ENCODE measurements around the gene ZNF69. TPM values are rescaled to one million over a fixed set of nuclear protein-coding genes. Genes with fewer than 3 reads are reported as not detected.
"Not testable (repeated sequence)": the region's sequence is repeated elsewhere in the genome, so short reads cannot be mapped to it uniquely, and the experiment has no call there.

The ZNF69 gene
- total RNA-seq, 1 donor from 2014 or later = 29.6 TPM

DNA sequence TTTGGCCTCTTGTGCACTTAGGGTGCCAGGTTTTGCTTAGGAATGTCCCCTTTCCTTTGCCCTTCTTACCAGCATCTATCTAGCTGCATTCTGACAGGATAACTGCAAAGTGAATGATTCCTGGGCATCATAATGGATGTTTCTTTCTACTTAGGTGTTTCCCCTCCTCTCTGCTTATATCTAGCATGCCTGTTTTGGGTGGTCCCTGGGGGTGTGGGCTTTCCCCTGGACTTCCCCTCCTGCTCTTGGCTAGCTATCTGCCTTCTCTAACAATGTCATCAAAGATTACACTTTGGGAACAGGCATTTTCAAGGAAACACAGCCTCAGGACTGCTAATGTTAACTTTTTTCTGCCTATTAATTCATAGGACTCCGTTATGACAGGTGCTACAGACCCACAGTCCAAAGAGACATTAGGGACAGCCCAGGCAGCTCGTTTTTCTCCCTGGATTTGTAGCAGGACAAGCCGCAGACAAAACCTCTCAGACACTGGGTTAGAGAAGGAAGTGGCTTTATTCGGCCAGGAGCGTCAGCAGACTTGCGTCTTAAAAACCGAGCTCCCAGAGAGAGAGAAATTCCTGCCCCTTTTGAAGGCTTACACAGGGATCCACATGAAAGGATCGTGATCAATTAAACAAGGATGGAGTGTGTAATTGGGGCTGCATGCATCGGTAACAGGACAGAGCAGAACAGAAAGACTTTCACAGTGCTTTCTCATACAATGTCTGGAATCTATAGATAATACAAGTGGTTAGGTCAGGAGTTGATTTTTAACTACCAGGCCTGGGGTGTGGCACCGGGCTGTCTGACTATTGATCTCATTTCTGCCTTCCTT lies 54.6 kb downstream of the ZNF69 start:
- H3K36me3 Mint-ChIP-seq (ENCODE audit: unreplicated experiment) = peaks cover 63% of the 10 kb centered on the region

DNA sequence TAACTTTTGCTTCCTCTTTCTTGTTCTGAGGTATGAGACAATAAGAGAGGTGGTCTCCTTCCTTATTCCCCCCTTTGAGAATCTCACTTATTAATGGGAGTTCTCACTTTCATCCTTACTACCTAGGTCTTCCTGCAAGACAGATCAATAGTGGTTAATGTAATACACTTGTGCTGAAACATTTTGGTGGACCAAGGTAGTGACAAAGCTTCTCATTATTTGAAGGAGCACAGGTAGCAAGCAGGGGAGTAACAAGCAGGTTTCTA lies 55.2 kb downstream of the ZNF69 start:
- no peak overlapping the region for H3K27ac Mint-ChIP-seq (ENCODE audit: unreplicated experiment)
- peaks cover 2% of the 10 kb centered on the region for H3K27me3 Mint-ChIP-seq (ENCODE audit: unreplicated experiment)
- TF ChIP-seq, protein P1, sequence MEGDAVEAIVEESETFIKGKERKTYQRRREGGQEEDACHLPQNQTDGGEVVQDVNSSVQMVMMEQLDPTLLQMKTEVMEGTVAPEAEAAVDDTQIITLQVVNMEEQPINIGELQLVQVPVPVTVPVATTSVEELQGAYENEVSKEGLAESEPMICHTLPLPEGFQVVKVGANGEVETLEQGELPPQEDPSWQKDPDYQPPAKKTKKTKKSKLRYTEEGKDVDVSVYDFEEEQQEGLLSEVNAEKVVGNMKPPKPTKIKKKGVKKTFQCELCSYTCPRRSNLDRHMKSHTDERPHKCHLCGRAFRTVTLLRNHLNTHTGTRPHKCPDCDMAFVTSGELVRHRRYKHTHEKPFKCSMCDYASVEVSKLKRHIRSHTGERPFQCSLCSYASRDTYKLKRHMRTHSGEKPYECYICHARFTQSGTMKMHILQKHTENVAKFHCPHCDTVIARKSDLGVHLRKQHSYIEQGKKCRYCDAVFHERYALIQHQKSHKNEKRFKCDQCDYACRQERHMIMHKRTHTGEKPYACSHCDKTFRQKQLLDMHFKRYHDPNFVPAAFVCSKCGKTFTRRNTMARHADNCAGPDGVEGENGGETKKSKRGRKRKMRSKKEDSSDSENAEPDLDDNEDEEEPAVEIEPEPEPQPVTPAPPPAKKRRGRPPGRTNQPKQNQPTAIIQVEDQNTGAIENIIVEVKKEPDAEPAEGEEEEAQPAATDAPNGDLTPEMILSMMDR (IDR thresholded peaks at IDR 0.05; ENCODE audit: partially characterized antibody, unreplicated experiment) = no peak
- no peaks in the 10 kb centered on the region for H3K4me1 Mint-ChIP-seq (ENCODE audit: low read depth, unreplicated experiment)
- no peak for DNase-seq
- peaks cover 34% of the 10 kb centered on the region for H3K9me3 Mint-ChIP-seq (ENCODE audit: unreplicated experiment)
- H3K4me3 Mint-ChIP-seq (ENCODE audit: unreplicated experiment) = no peak overlapping the region
- H3K36me3 Mint-ChIP-seq (ENCODE audit: unreplicated experiment) = peaks cover 65% of the 10 kb centered on the region

More for the DNA sequence above, 54.6 kb downstream of the ZNF69 start:
- H3K27me3 Mint-ChIP-seq (ENCODE audit: unreplicated experiment) = peaks cover 2% of the 10 kb centered on the region
- no peak for DNase-seq
- no peaks in the 10 kb centered on the region for H3K4me1 Mint-ChIP-seq (ENCODE audit: low read depth, unreplicated experiment)
- no peak overlapping the region for H3K27ac Mint-ChIP-seq (ENCODE audit: unreplicated experiment)
- no peak overlapping the region for H3K4me3 Mint-ChIP-seq (ENCODE audit: unreplicated experiment)
- peaks cover 28% of the 10 kb centered on the region for H3K9me3 Mint-ChIP-seq (ENCODE audit: unreplicated experiment)
- TF ChIP-seq, protein P1 (IDR thresholded peaks at IDR 0.05; ENCODE audit: partially characterized antibody, unreplicated experiment) = no peak

DNA sequence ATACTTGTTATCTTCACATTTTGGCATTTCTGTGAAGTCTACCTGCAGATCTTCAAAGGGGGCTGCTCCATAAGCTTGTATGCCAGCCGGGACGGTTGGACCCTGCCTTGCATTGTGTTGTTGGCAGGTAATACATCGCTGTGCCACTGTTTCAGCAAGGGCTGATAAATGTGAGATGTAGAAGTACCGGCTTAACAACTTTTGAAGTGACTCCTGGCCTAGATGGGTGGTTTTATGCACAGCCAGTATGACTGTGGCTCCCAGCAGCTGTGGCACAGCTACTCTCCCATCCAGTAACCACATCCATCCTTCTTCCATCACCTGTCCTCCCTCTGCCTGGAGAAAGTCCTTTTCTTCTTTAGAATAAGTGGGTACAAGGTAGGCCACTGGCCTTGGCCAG lies 57.1 kb downstream of the ZNF69 start:
- Mint-ChIP-seq H3K4me1 (ENCODE audit: low read depth, unreplicated experiment) (no peaks in the 10 kb centered on the region), H3K27ac (ENCODE audit: unreplicated experiment) (no peak overlapping the region), H3K27me3 (ENCODE audit: unreplicated experiment) (peaks cover 7% of the 10 kb centered on the region), H3K9me3 (ENCODE audit: unreplicated experiment) (peaks cover 43% of the 10 kb centered on the region), H3K36me3 (ENCODE audit: unreplicated experiment) (peaks cover 83% of the 10 kb centered on the region), H3K4me3 (ENCODE audit: unreplicated experiment) (no peak overlapping the region)
- no peak for DNase-seq
- TF ChIP-seq, protein P1 (IDR thresholded peaks at IDR 0.05; ENCODE audit: partially characterized antibody, unreplicated experiment) = no peak

DNA sequence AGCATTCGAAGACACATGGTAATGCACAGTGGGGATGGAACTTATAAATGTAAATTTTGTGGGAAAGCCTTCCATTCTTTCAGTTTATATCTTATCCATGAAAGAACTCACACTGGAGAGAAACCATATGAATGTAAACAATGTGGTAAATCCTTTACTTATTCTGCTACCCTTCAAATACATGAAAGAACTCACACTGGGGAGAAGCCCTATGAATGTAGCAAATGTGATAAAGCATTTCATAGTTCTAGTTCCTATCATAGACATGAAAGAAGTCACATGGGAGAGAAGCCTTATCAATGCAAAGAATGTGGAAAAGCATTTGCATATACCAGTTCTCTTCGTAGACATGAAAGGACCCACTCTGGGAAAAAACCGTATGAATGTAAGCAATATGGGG lies 61.1 kb downstream of the ZNF69 start:
- Mint-ChIP-seq H3K9me3 (ENCODE audit: unreplicated experiment) (peaks cover 45% of the 10 kb centered on the region), H3K27ac (ENCODE audit: unreplicated experiment) (no peak overlapping the region), H3K27me3 (ENCODE audit: unreplicated experiment) (peaks cover 12% of the 10 kb centered on the region), H3K4me3 (ENCODE audit: unreplicated experiment) (no peak overlapping the region), H3K36me3 (ENCODE audit: unreplicated experiment) (peaks cover 91% of the 10 kb centered on the region), H3K4me1 (ENCODE audit: low read depth, unreplicated experiment) (no peaks in the 10 kb centered on the region)
- TF ChIP-seq, protein P1 (IDR thresholded peaks at IDR 0.05; ENCODE audit: partially characterized antibody, unreplicated experiment) = no peak
- DNase-seq = no peak

DNA sequence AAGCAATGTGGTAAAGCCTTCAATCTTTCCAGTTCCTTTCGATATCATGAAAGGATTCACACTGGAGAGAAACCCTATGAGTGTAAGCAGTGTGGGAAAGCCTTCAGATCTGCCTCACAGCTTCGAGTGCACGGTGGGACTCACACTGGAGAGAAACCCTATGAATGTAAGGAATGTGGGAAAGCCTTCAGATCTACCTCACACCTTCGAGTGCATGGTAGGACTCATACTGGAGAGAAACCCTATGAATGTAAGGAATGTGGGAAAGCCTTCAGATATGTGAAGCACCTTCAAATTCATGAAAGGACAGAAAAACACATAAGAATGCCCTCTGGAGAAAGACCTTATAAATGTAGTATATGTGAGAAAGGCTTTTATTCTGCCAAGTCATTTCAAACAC lies 61.6 kb downstream of the ZNF69 start:
- Mint-ChIP-seq H3K36me3 (ENCODE audit: unreplicated experiment) (peaks cover 86% of the 10 kb centered on the region), H3K9me3 (ENCODE audit: unreplicated experiment) (peaks cover 44% of the 10 kb centered on the region), H3K4me3 (ENCODE audit: unreplicated experiment) (no peak overlapping the region), H3K27ac (ENCODE audit: unreplicated experiment) (no peak overlapping the region), H3K27me3 (ENCODE audit: unreplicated experiment) (peaks cover 12% of the 10 kb centered on the region), H3K4me1 (ENCODE audit: low read depth, unreplicated experiment) (no peaks in the 10 kb centered on the region)
- DNase-seq = no peak
- TF ChIP-seq, protein P1 (IDR thresholded peaks at IDR 0.05; ENCODE audit: partially characterized antibody, unreplicated experiment) = no peak

DNA sequence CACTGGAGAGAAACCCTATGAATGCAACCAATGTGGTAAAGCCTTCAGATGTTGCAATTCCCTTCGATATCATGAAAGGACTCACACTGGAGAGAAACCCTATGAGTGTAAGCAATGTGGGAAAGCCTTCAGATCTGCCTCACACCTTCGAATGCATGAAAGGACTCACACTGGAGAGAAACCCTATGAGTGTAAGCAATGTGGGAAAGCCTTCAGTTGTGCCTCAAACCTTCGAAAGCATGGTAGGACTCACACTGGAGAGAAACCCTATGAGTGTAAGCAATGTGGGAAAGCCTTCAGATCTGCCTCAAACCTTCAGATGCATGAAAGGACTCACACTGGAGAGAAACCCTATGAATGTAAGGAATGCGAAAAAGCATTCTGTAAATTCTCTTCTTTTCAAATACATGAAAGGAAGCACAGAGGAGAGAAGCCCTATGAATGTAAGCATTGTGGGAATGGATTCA lies 62.1 kb downstream of the ZNF69 start:
- not testable (repeated sequence) for DNase-seq; H3K27ac Mint-ChIP-seq (ENCODE audit: unreplicated experiment); H3K4me1 Mint-ChIP-seq (ENCODE audit: low read depth, unreplicated experiment)
- peak overlapping the region; percentile 32 for H3K4me3 Mint-ChIP-seq (ENCODE audit: unreplicated experiment)
- H3K27me3 Mint-ChIP-seq (ENCODE audit: unreplicated experiment) = peaks cover 12% of the 10 kb centered on the region
- H3K36me3 Mint-ChIP-seq (ENCODE audit: unreplicated experiment) = peaks cover 81% of the 10 kb centered on the region
- H3K9me3 Mint-ChIP-seq (ENCODE audit: unreplicated experiment) = peaks cover 40% of the 10 kb centered on the region
